GM12875 (cell line): Measurements from ENCODE around the gene SLC25A10.
"Not testable (repeated sequence)": the region's sequence is repeated elsewhere in the genome, so short reads cannot be mapped to it uniquely, and the experiment has no call there.

Experiments
- H3K4me3 ChIP-seq: one replicate; pipeline ENCODE4 v1.5.1; 2011; ENCODE audit warnings: low read depth, low read length, control low read depth
- TF ChIP-seq, protein P1 (sequence below): IDR thresholded peaks from 2 replicates; pipeline ENCODE4 v1.5.1; 2011; ENCODE audit warnings: low read depth, mild to moderate bottlenecking, control low read depth, inconsistent platforms, low read length, moderate library complexity, borderline replicate concordance; ENCODE audit not compliant: insufficient read depth

SLC25A10 gene

DNA sequence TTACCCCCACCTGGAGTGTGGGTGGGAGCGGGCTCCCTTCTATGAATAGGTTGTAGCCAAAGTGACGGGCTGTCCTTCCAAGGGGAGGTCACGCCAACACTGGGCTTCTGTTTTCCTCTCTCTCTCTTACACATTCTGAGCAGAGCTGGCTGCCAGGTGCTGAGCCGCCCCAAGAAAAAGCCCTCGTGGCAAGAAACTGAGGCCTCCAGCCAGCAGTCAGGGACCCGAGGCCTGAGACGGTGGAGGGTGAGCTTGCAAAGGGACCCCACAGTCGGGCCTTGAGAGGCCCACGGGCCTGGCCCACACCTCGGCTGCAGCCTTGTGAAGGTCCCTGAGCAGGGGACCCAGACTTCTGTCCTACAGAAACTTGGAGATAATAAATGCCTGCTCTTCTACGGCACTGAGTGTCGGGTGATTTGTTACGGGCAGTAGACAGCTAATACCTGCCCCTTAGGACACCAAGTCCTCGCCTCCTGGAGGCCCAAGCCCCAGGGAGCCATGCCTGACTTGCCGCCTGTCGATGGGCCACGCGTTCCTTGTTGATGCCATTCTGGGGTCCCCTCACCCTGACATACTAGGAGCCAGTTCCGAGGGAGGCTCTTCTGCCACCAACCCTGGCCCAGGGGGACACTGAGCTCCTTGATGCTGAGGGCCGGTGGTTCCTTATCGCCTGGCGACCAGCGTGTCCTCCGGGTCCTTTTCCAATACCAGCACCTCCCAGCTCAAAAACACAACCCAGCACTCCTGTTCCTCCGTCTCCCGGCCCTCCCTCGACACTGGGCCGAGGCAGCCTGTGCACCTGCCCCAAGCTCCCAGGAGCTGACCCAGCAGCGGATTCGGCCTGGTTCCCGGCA, 26.1 kb downstream of the SLC25A10 start:
- TF ChIP-seq, protein P1, sequence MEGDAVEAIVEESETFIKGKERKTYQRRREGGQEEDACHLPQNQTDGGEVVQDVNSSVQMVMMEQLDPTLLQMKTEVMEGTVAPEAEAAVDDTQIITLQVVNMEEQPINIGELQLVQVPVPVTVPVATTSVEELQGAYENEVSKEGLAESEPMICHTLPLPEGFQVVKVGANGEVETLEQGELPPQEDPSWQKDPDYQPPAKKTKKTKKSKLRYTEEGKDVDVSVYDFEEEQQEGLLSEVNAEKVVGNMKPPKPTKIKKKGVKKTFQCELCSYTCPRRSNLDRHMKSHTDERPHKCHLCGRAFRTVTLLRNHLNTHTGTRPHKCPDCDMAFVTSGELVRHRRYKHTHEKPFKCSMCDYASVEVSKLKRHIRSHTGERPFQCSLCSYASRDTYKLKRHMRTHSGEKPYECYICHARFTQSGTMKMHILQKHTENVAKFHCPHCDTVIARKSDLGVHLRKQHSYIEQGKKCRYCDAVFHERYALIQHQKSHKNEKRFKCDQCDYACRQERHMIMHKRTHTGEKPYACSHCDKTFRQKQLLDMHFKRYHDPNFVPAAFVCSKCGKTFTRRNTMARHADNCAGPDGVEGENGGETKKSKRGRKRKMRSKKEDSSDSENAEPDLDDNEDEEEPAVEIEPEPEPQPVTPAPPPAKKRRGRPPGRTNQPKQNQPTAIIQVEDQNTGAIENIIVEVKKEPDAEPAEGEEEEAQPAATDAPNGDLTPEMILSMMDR: no peak
- no peak overlapping the region for H3K4me3 ChIP-seq

DNA sequence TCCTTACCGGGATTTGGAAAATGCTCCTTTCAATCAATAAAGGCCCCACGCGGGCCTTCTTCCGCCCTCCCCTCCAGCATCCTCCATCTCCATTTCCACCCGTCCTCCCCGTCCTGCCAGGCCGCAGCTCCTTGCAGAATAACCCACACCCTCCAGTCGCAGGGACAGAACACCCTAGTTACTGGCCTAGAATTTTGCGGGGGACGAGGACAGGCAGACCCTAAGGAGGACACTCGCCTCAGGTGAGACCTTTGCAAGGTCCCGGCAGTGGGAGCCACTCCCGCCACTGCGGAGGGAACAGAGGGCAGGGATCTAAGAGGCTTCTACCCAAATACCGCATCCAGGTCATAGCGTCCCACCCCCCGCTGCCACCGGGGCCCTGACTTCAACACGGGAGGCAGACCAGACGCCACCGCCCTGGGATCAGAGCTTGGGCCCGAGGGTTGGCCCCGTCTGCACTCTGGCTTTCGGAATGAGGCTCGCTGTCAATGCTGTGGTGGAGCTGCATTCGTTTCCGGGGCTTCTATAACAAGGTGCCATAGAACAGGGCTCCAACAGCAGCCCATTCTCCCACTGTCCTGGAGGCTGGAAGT, 26.8 kb downstream of the SLC25A10 start:
- no peak overlapping the region for H3K4me3 ChIP-seq
- TF ChIP-seq, protein P1: no peak

DNA sequence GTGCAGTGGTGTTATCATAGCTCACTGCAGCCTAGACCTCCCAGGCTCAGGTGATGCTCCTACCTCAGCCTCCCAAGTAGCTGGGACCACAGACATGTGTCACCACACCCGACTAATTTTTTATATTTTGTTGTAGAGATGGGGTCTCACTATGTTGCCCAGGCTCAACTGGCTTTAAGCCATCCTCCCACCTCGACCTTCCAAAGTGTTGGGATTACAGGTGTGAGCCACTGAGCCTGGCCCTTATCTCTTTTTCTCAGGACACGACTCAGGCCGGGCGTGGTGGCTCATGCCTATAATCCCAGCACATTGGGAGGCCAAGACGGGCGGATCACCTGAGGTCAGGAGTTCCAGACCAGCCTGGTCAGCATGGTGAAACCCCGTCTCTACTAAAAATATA, 27.5 kb downstream of the SLC25A10 start:
- not testable (repeated sequence) for H3K4me3 ChIP-seq

DNA sequence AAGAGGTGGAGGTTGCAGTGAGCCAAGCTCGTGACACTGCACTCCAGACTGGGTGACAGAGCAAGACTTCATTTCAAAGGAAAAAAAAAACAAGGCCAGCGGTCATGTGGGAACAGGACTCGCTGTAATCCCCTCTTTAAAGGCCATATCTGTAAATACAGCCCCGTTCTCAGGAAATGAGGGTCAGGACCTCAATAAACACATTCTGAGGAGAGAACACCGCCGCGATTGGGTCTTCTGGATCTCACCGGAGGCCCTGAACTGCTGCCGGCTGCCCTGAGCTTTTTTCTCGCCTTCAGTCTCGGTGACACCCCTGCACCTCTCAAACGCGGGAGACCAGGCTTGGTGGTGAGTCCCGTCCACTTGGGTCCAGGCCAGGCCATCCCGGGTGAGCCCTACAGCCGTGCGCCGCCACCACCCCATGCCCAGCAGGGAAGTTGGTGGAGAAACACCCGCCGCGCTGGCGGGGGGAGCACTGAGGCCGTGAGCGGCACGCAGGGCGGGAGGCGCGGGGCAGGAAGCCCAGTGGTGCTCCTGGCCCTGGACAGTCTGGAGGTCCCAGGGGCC, 28.4 kb downstream of the SLC25A10 start:
- TF ChIP-seq, protein P1: no peak
- no peak overlapping the region for H3K4me3 ChIP-seq

DNA sequence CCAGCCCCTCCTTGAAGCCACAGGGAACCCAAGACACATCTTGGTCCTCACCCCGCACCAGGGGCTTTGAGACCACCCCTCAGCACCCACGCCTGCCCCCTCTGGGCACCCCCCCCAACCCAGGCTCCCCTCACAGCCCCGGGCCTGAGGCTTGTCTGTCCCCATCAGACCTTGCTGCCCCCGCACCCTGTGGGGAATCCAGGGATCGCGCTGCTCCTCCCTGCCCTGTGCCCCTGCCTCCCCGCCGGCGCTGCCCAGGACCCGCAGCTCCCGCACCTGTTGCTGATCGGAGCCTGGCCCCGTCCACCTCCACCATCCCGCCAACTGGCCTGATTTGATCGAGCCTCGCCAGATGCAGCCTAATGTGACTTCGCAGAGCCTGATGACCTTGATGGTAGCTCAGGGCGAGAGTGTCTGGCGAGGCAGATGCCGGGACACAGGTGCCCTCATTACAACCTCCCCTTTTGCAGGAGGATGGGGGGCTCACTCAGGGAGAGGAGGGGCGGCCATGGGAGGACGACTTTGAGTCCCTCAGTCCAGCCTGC, 29.0 kb downstream of the SLC25A10 start:
- H3K4me3 ChIP-seq: no peak overlapping the region
- TF ChIP-seq, protein P1: no peak

DNA sequence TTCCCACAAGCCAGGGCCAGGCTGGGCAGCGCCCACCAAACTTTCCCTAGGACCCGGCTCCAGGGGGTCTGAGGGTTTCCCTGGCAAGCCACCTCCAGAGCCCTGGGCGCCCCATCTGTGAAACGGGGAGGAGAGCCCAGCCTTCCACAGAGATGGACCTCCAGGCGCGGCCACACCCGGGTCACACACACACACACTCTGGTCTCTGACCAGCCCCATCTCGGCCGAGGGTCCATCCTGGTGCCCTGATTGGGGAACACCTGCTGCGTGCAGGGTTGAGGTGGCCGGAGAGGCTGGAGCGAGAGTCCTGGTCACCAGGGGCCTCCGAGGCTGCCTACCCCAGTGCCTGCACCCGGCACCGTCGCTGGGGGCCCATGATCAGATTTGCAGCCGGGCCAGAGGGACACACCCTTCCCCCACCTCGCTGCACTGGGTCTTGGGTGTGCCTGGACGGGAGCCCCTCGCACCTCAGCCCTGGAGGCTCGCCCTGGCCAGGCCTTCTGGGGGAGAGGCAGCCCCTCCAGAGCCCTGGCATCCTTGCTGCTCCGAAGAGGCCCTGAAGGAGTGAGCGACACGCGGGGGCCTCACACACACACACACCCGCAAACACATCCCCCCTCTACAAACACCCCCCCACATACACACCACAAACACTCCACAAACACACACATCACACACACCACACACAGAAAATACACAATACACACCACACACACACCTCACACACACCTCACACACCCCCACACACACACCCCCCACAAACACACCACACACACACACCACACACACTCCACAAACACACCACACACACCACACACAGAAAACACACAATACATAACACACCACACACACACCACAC, 29.7 kb downstream of the SLC25A10 start:
- TF ChIP-seq, protein P1: no peak
- H3K4me3 ChIP-seq: no peak overlapping the region
